Activated CD8-positive, alpha-beta memory T cell treated with anti-CD3 and anti-CD28 coated beads for 1 hour (primary cell): Measurements from ENCODE around the gene LNPK.
"Not testable (repeated sequence)": the region's sequence is repeated elsewhere in the genome, so short reads cannot be mapped to it uniquely, and the experiment has no call there.

Experiments
- DNase-seq, 2 donors: peaks; one replicate each; pipeline ENCODE4 v3.0.0-alpha.2; 2020; ENCODE audit warnings: low read depth in 1 of 2; ENCODE audit errors: extremely low read depth in 1 of 2

Gene LNPK

GRCh38 chr2:176001916-176002687 lies at the start of gene LNPK:
Gene LNPK, minus strand, starts transcription at chr2:176002267. Its CDS starts 6,683 bp downstream, at chr2:175995584.
- peak; percentile 63 to 89 for DNase-seq

- DNase-seq: no peak
Observed at GRCh38 chr2:176039375-176039774, 37.3 kb upstream of the LNPK start.

- no peak for DNase-seq
Observed at GRCh38 chr2:176038694-176039093, 36.6 kb upstream of the LNPK start.

GRCh38 chr2:176035013-176035691 lies 33.1 kb upstream of the LNPK start:
- no peak for DNase-seq

- DNase-seq: no peak
Observed at GRCh38 chr2:176027806-176028205, 25.7 kb upstream of the LNPK start.

- no peak for DNase-seq
Observed at GRCh38 chr2:176025932-176026331, 23.9 kb upstream of the LNPK start.

- no peak for DNase-seq
Observed at GRCh38 chr2:176024083-176024482, 22.0 kb upstream of the LNPK start.

- DNase-seq: no peak
Observed at GRCh38 chr2:176022048-176022447, 20.0 kb upstream of the LNPK start.

GRCh38 chr2:176020400-176020799 lies 18.3 kb upstream of the LNPK start:
- DNase-seq: no peak

GRCh38 chr2:176018708-176019107 lies 16.6 kb upstream of the LNPK start:
- DNase-seq: no peak

GRCh38 chr2:176009445-176009844 lies 7.4 kb upstream of the LNPK start:
- no peak for DNase-seq

- no peak for DNase-seq
Observed at GRCh38 chr2:176004934-176005333, 2.9 kb upstream of the LNPK start.

GRCh38 chr2:176003958-176004357 lies 1.9 kb upstream of the LNPK start:
- no peak for DNase-seq

- no peak for DNase-seq
Observed at GRCh38 chr2:176002688-176003210, 682 bp upstream of the LNPK start.

- peak in 1 of 2 donors; percentile 22 for DNase-seq
Observed at GRCh38 chr2:176001281-176001915, 669 bp downstream of the LNPK start.

- DNase-seq: no peak
Observed at GRCh38 chr2:175999283-175999819, 2.7 kb downstream of the LNPK start.

GRCh38 chr2:175990099-175990498 lies 12.0 kb downstream of the LNPK start:
- no peak for DNase-seq

- not testable (repeated sequence) for DNase-seq
Observed at GRCh38 chr2:175987126-175987525, 14.9 kb downstream of the LNPK start.

- no peak for DNase-seq
Observed at GRCh38 chr2:175984846-175985245, 17.2 kb downstream of the LNPK start.

GRCh38 chr2:175981551-175981950 lies 20.5 kb downstream of the LNPK start:
- no peak for DNase-seq

- no peak for DNase-seq
Observed at GRCh38 chr2:175976391-175977157, 25.5 kb downstream of the LNPK start.
